Endothelial cell of umbilical vein (primary cell): Measurements from ENCODE around the gene CASP12. TPM values are rescaled to one million over a fixed set of nuclear protein-coding genes. Genes with fewer than 3 reads are reported as not detected.

ENCODE experiments used
- BruUV-seq: library from RNA; stranded (reverse); fragments of 400-500 nt; replicated peaks from 2 replicates; lab custom pipeline; 2021; lab: Mats Ljungman, UMichigan
- CTCF ChIA-PET: fragments of 300-600, 350-600 bp; sonication (Branson Sonifier 250); formaldehyde crosslinking; loops from one replicate; lab custom pipeline; 2021; ENCODE audit warnings: antibody characterized with exemption, inconsistent platforms; lab: Charles Lee
- POLR2A ChIA-PET: fragments of 300-600, 350-600 bp; sonication (Branson Sonifier 250); formaldehyde crosslinking; loops from one replicate; lab custom pipeline; 2021; ENCODE audit warnings: antibody characterized with exemption, inconsistent platforms; lab: Charles Lee
- DNase-seq: peaks from one replicate; pipeline ENCODE4 v3.0.0-alpha.2; 2011; ENCODE audit warnings: low read depth, low spot score
- FAIRE-seq: peaks from 2 replicates; lab custom pipeline; 2011; peaks lifted over from hg19 to GRCh38; lab: Jason Lieb, UNC
- H2AFZ ChIP-seq: 2 replicates; pipeline ENCODE4 v1.6.0; 2012; ENCODE audit warnings: low read depth, low read length, control low read depth, inconsistent platforms
- H3K27ac ChIP-seq: 2 replicates; pipeline ENCODE4 v1.5.1; 2011; ENCODE audit warnings: low read depth, mild to moderate bottlenecking, control low read depth, low read length, moderate library complexity; ENCODE audit not compliant: insufficient read depth
- H3K27me3 ChIP-seq, 2 experiments: 2 replicates each; pipeline versions ENCODE4 v1.6.0 to v1.6.1; 2011; ENCODE audit warnings: low read length in 2 of 2, mixed read lengths in 1 of 2; ENCODE audit not compliant: control insufficient read depth in 2 of 2, insufficient read depth in 2 of 2
- H3K36me3 ChIP-seq, 2 experiments: 2 replicates in 1 of 2; 3 replicates in 1 of 2; pipeline ENCODE4 v1.5.1; 2011; ENCODE audit warnings: low read length in 2 of 2, mild to moderate bottlenecking in 1 of 2, moderate library complexity in 1 of 2; ENCODE audit not compliant: control insufficient read depth in 2 of 2, insufficient read depth in 2 of 2; ENCODE audit errors: extremely low read depth in 1 of 2
- H3K4me1 ChIP-seq: 3 replicates; pipeline ENCODE4 v1.5.1; 2011; ENCODE audit warnings: mild to moderate bottlenecking, low read length; ENCODE audit not compliant: control insufficient read depth, insufficient read depth; ENCODE audit errors: extremely low read depth
- H3K4me2 ChIP-seq: 2 replicates; pipeline ENCODE4 v1.6.1; 2011; ENCODE audit warnings: low read length, control low read depth, mixed read lengths; ENCODE audit not compliant: insufficient read depth
- H3K4me3 ChIP-seq, 3 experiments: fragments of 200-600 bp in 1 of 3; sonication (generic), shearing (Covaris generic) in 1 of 3; replicated peaks in 1 of 3; 2 replicates each; pipeline ENCODE4 v1.5.1; 2011 to 2016; ENCODE audit warnings: control low read depth in 3 of 3, low read length in 3 of 3, mild to moderate bottlenecking in 2 of 3, inconsistent platforms in 1 of 3, low read depth in 1 of 3, moderate library complexity in 1 of 3; ENCODE audit not compliant: insufficient read depth in 1 of 3
- H3K79me2 ChIP-seq: 2 replicates; pipeline ENCODE4 v1.6.0; 2012; ENCODE audit warnings: low read length, inconsistent platforms; ENCODE audit not compliant: control insufficient read depth, insufficient read depth
- H3K9ac ChIP-seq: replicated peaks from 2 replicates; pipeline ENCODE3; 2011; ENCODE audit warnings: low read length, control low read depth; ENCODE audit not compliant: insufficient read depth; ENCODE audit errors: extremely low read depth
- H3K9me1 ChIP-seq: replicated peaks from 3 replicates; pipeline ENCODE4 v1.6.0; 2011; ENCODE audit warnings: mild to moderate bottlenecking, low read length; ENCODE audit not compliant: control insufficient read depth, insufficient read depth; ENCODE audit errors: extremely low read depth
- H3K9me3 ChIP-seq: replicated peaks from 2 replicates; pipeline ENCODE4 v1.5.1; 2012; ENCODE audit warnings: low read length, inconsistent platforms; ENCODE audit not compliant: control insufficient read depth, insufficient read depth
- H4K20me1 ChIP-seq: replicated peaks from 2 replicates; pipeline ENCODE3; 2011; ENCODE audit warnings: mild to moderate bottlenecking, low read length; ENCODE audit not compliant: control insufficient read depth, insufficient read depth; ENCODE audit errors: extremely low read depth
- EZH2 ChIP-seq: IDR thresholded peaks from 2 replicates; pipeline ENCODE4 v1.6.1; 2012; ENCODE audit warnings: borderline replicate concordance, low read depth, mild to moderate bottlenecking, moderate library complexity, low read length, inconsistent platforms; ENCODE audit not compliant: severe bottlenecking
- FOS ChIP-seq: IDR thresholded peaks from 2 replicates; pipeline ENCODE4 v1.6.1; 2011; ENCODE audit warnings: mild to moderate bottlenecking, low read length, moderate library complexity, borderline replicate concordance; ENCODE audit not compliant: insufficient read depth
- GATA2 ChIP-seq: IDR thresholded peaks from 2 replicates; pipeline ENCODE4 v1.7.0; 2011; ENCODE audit warnings: low read depth, mild to moderate bottlenecking, moderate library complexity, mixed read lengths, low read length; ENCODE audit not compliant: insufficient read length, insufficient read depth
- JUN ChIP-seq: IDR thresholded peaks from 2 replicates; pipeline ENCODE4 v1.6.1; 2011; ENCODE audit warnings: borderline replicate concordance, low read depth; ENCODE audit not compliant: insufficient read length, insufficient read depth
- MYC ChIP-seq: IDR thresholded peaks from one replicate; pipeline ENCODE4 v1.6.1; 2011; ENCODE audit warnings: mild to moderate bottlenecking, low read depth, low read length
- POLR2A ChIP-seq: IDR thresholded peaks from 2 replicates; pipeline ENCODE4 v1.6.1; 2012; ENCODE audit warnings: low read depth, mild to moderate bottlenecking, control low read depth, low read length
- POLR2AphosphoS5 ChIP-seq: IDR thresholded peaks from 2 replicates; pipeline ENCODE4 v1.6.1; 2012; ENCODE audit warnings: low read depth, mild to moderate bottlenecking, control low read depth, low read length, moderate library complexity; ENCODE audit not compliant: insufficient read depth
- dilution Hi-C: fragments of 300-500 bp; cut with MboI; formaldehyde crosslinking; loops from one replicate; pipeline ENCODE4 v1.15.0; 2019; ENCODE audit warnings: low sequenced_read_pairs; ENCODE audit not compliant: extremely low pct_ligation_motif_present
- intact Hi-C: fragments of 100-400 bp; cut with micrococcal nuclease; formaldehyde crosslinking; loops from one replicate; pipeline ENCODE4 v1.10.0; 2022
- polyA plus RNA-seq, 4 experiments: library from polyadenylated mRNA; depleted of rRNA in 3 of 4; stranded (reverse) in 3 of 4; unstranded in 1 of 4; fragments of >200 nt; gene quantifications; 2 replicates each; pipeline versions ENCODE4 v1.2.1 to v1.2.3, GENCODE V29; 2011 to 2012; ENCODE audit warnings: missing spikeins in 1 of 4
- total RNA-seq: library from RNA; stranded (reverse); gene quantifications from 2 replicates; pipeline ENCODE4 v1.2.3, GENCODE V29; 2021
- TF ChIP-seq, protein P1 (sequence below), 2 donors: IDR thresholded peaks; 1 replicate in 1 of 2; 2 replicates in 1 of 2; pipeline ENCODE4 v1.5.1; 2011; ENCODE audit warnings: low read length in 2 of 2, mild to moderate bottlenecking in 2 of 2, moderate library complexity in 2 of 2, control low read depth in 1 of 2, inconsistent platforms in 1 of 2, low read depth in 1 of 2; ENCODE audit not compliant: insufficient read depth in 1 of 2; ENCODE audit errors: extremely low read depth in 1 of 2
- TF ChIP-seq, protein P2 (sequence below): IDR thresholded peaks from 2 replicates; pipeline ENCODE4 v1.6.1; 2011; ENCODE audit not compliant: insufficient read depth, insufficient read length

CASP12 gene
- total and polyA plus RNA-seq, 2 donors (not counting 3 experiments of a cell fraction or from before 2014, with no cell fraction given): 1.4 to 3.9 TPM

DNA sequence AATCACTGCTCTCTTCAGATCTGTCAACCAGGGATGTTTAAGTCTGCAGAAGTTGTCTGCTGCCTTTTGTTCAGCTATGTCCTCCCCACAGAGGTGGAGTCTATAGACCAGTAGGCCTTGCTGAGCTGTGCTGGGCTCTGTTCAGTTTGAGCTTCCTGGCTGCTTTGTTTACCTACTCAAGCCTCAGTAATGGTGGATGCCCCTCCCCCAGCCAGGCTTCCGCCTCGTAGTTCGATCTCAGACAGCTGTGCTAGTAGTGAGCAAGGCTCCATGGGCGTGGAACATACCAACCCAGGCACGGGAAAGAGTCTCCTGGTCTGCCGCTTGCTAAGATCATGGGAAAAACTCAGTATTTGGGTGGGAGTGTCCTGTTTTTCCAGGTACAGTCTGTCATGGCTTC is 27.6 kb upstream of the CASP12 start:
- H3K79me2 ChIP-seq: no peaks in the 10 kb centered on the region
- intact Hi-C loops (no loop called here), dilution Hi-C loops (no loop called here)
- H2AFZ ChIP-seq: no peak overlapping the region
- DNase-seq (no peak), FAIRE-seq (no peak)
- H3K9ac ChIP-seq: no peak overlapping the region
- H3K4me1 ChIP-seq: no peaks in the 10 kb centered on the region
- CTCF ChIA-PET: interaction anchor here (1.2 kb wide), 1 partner anchor 21 kb away, joined by 3 read pairs; no protein-coding TSS in a partner anchor
- no peak overlapping the region for H3K27ac ChIP-seq
- POLR2A ChIA-PET: no interaction called here
- H3K4me2 ChIP-seq: no peak overlapping the region
- H3K36me3 ChIP-seq: no peaks in the 10 kb centered on the region
- H3K9me3 ChIP-seq: no peaks in the 10 kb centered on the region
- H3K4me3 ChIP-seq: no peak overlapping the region
- H3K9me1 ChIP-seq: no peaks in the 10 kb centered on the region
- no peaks in the 10 kb centered on the region for H3K27me3 ChIP-seq
- H4K20me1 ChIP-seq: no peaks in the 10 kb centered on the region
- no TSS peak for BruUV-seq
- TF ChIP-seq FOS: no peak
- TF ChIP-seq JUN: no peak
- TF ChIP-seq POLR2A: no peak
- TF ChIP-seq, protein P1, sequence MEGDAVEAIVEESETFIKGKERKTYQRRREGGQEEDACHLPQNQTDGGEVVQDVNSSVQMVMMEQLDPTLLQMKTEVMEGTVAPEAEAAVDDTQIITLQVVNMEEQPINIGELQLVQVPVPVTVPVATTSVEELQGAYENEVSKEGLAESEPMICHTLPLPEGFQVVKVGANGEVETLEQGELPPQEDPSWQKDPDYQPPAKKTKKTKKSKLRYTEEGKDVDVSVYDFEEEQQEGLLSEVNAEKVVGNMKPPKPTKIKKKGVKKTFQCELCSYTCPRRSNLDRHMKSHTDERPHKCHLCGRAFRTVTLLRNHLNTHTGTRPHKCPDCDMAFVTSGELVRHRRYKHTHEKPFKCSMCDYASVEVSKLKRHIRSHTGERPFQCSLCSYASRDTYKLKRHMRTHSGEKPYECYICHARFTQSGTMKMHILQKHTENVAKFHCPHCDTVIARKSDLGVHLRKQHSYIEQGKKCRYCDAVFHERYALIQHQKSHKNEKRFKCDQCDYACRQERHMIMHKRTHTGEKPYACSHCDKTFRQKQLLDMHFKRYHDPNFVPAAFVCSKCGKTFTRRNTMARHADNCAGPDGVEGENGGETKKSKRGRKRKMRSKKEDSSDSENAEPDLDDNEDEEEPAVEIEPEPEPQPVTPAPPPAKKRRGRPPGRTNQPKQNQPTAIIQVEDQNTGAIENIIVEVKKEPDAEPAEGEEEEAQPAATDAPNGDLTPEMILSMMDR (IDR thresholded peaks at IDR 0.05; ENCODE audit: extremely low read depth in 1 of 2, insufficient read depth in 1 of 2, low read depth in 1 of 2, low read length in 2 of 2): no peak
- no peak for TF ChIP-seq POLR2AphosphoS5
- no peak for TF ChIP-seq EZH2
- no peak for TF ChIP-seq GATA2
- TF ChIP-seq MYC: no peak
- TF ChIP-seq, protein P2, sequence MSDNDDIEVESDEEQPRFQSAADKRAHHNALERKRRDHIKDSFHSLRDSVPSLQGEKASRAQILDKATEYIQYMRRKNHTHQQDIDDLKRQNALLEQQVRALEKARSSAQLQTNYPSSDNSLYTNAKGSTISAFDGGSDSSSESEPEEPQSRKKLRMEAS: no peak
